GM12878 (cell line): Measurements from ENCODE around the gene ZNF700. TPM values are rescaled to one million over a fixed set of nuclear protein-coding genes. Genes with fewer than 3 reads are reported as not detected.

Experiments
- ATF7 ChIP-seq: fragments of 450-650 bp; IDR thresholded peaks from 2 replicates; pipeline ENCODE4 v1.6.1; 2016; ENCODE audit warnings: low read depth, mild to moderate bottlenecking
- BACH1 ChIP-seq: fragments of 450-650 bp; IDR thresholded peaks from 2 replicates; pipeline ENCODE4 v1.6.1; 2017; ENCODE audit warnings: mild to moderate bottlenecking, borderline replicate concordance
- BHLHE40 ChIP-seq, 2 experiments: fragments of 450-650 bp in 1 of 2; IDR thresholded peaks; 2 replicates each; pipeline ENCODE4 v1.6.1; 2011 to 2017; ENCODE audit warnings: low read depth in 2 of 2, borderline replicate concordance in 1 of 2, improper control_type of control experiment in 1 of 2, low read length in 1 of 2, mild to moderate bottlenecking in 1 of 2
- CEBPB ChIP-seq, 2 experiments: fragments of 150-350 bp in 1 of 2; IDR thresholded peaks; 2 replicates each; pipeline ENCODE4 v1.6.1; 2012 to 2014; ENCODE audit warnings: low read depth in 2 of 2, low read length in 2 of 2, borderline replicate concordance in 1 of 2, inconsistent platforms in 1 of 2
- EGR1 ChIP-seq, 2 experiments: IDR thresholded peaks; 1 replicate in 1 of 2; 2 replicates in 1 of 2; pipeline ENCODE4 v1.6.1; 2011 to 2012; ENCODE audit warnings: low read depth in 2 of 2, low read length in 2 of 2, borderline replicate concordance in 1 of 2, mild to moderate bottlenecking in 1 of 2, moderate library complexity in 1 of 2
- GATAD2B ChIP-seq: fragments of 450-650 bp; conservative IDR thresholded peaks from 2 replicates; pipeline ENCODE4 v1.6.1; 2017; ENCODE audit warnings: low read depth, mild to moderate bottlenecking, moderate library complexity
- IKZF1 ChIP-seq: fragments of 450-650 bp; conservative IDR thresholded peaks from 2 replicates; pipeline ENCODE4 v1.6.1; 2017; ENCODE audit warnings: antibody characterized with exemption, mild to moderate bottlenecking
- MEF2A ChIP-seq: IDR thresholded peaks from 2 replicates; pipeline ENCODE4 v1.6.1; 2011; ENCODE audit warnings: low read depth, mild to moderate bottlenecking, low read length, moderate library complexity; ENCODE audit not compliant: insufficient read depth
- MTA2 ChIP-seq: fragments of 450-650 bp; IDR thresholded peaks from 2 replicates; pipeline ENCODE4 v1.6.1; 2016; ENCODE audit warnings: low read depth, mild to moderate bottlenecking, moderate library complexity
- MYB ChIP-seq: fragments of 150-350 bp; IDR thresholded peaks from 2 replicates; pipeline ENCODE4 v1.6.1; 2014; ENCODE audit warnings: mild to moderate bottlenecking, low read depth, low read length, borderline replicate concordance
- NFYB ChIP-seq: IDR thresholded peaks from 2 replicates; pipeline ENCODE4 v1.6.1; 2011; ENCODE audit warnings: low read depth, mild to moderate bottlenecking, low read length, improper control_type of control experiment, moderate library complexity; ENCODE audit not compliant: insufficient read depth
- NRF1 ChIP-seq: conservative IDR thresholded peaks from 2 replicates; pipeline ENCODE4 v1.6.1; 2011; ENCODE audit warnings: mild to moderate bottlenecking, low read depth, low read length, improper control_type of control experiment
- POLR2A ChIP-seq: IDR thresholded peaks from 2 replicates; pipeline ENCODE4 v1.6.1; 2011; ENCODE audit warnings: low read depth, mild to moderate bottlenecking, low read length
- RELA ChIP-seq: fragments of 450-650 bp; IDR thresholded peaks from 2 replicates; pipeline ENCODE4 v1.8.0; 2014; ENCODE audit warnings: borderline replicate concordance; ENCODE audit not compliant: partially characterized antibody
- YY1 ChIP-seq: IDR thresholded peaks from 2 replicates; pipeline ENCODE4 v1.6.1; 2011; ENCODE audit warnings: low read depth, mild to moderate bottlenecking, low read length
- ZBED1 ChIP-seq: IDR thresholded peaks from 2 replicates; pipeline ENCODE4 v1.6.1; 2016; ENCODE audit warnings: borderline replicate concordance
- polyA plus RNA-seq, 11 experiments: library from polyadenylated mRNA; depleted of rRNA in 4 of 11; unstranded in 6 of 11; stranded (reverse) in 5 of 11; fragments of >200 nt; fragmentation: Nextera tagmentation in 4 of 11; fragmentation: Illumina TruSeq in 1 of 11; extraction: Ambion mirVana in 4 of 11; extraction: Trizol in 1 of 11; gene quantifications; 1 replicate in 1 of 11; 2 replicates in 10 of 11; pipeline versions ENCODE4 v1.2.1 to v1.2.3, GENCODE V29; 2011 to 2016; ENCODE audit warnings: inconsistent platforms in 2 of 11, missing spikeins in 2 of 11, low read depth in 1 of 11
- total RNA-seq, 4 experiments: library from RNA; depleted of rRNA in 3 of 4; stranded (reverse); fragments of >200 nt in 3 of 4; fragmentation: Illumina TruSeq in 1 of 4; extraction: Trizol in 1 of 4; gene quantifications; 2 replicates each; pipeline versions ENCODE4 v1.2.1 to v1.2.3, GENCODE V29; 2013 to 2021
- TF ChIP-seq, protein P1 (sequence below): fragments of 450-650 bp; IDR thresholded peaks from 2 replicates; pipeline ENCODE4 v1.6.1; 2018; ENCODE audit warnings: borderline replicate concordance, mild to moderate bottlenecking; ENCODE audit not compliant: partially characterized antibody
- TF ChIP-seq, protein P2 (sequence below): fragments of 450-650 bp; IDR thresholded peaks from 2 replicates; pipeline ENCODE4 v1.6.1; 2014; ENCODE audit warnings: mild to moderate bottlenecking
- TF ChIP-seq, protein P3 (sequence below): IDR thresholded peaks from 2 replicates; pipeline ENCODE4 v1.6.1; 2011; ENCODE audit warnings: low read depth, mild to moderate bottlenecking, low read length, moderate library complexity, borderline replicate concordance; ENCODE audit errors: extremely low read depth
- TF ChIP-seq, protein P4 (sequence below): IDR thresholded peaks from 2 replicates; pipeline ENCODE4 v1.6.1; 2012; ENCODE audit warnings: mild to moderate bottlenecking, low read depth, low read length

Gene ZNF700
- total and polyA plus RNA-seq, 10 of the 15 experiments (the other 5 are each of a cell fraction or from before 2014, with no cell fraction given): 6.7 to 16.0 (median 11.1) TPM

DNA sequence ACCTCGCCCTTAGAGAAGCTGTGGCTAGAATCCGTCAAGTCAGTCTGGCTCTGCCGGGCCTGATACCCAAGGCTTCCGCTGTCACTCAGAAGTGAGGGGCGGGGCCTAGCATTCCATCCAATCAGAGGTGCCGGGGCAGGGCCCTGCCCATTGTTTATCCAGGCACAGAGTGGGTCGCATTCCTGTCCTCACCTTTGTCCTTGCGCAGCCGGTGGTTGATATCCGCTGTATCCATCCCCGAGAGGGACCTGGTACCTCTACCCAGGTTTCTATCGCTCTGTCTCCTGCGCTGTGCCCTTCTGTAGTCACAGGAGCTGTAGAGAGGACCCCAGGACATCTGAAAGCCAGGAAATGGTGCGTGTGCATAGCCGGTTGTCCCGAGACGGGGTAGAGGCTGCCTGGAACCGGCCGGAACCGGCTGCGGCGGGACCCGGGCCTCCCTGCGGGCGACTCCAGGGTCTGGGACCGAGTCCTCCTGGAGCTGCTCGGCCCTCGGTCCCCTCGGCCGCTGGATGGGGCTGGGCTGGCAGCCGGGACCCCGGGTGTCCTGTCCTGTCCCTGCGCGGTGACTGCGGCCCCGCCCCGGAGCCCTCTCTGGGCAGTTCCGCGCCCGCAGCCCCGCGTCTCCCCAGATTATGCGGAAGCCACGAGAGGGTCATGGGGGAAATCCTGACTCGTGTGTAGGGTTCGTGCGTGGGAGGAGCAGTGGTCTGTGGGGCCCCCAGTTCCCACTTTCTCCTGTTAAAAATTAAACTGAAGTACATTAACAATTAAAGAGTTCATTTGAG is 40.1 kb downstream of the ZNF700 start, which contains the start of gene ZNF763 (continued):
- TF ChIP-seq BACH1 (no peak; the same call in 1 of the 2 replicates), MTA2 (peak; percentile 88), CEBPB (IDR thresholded peaks at IDR 0.05; ENCODE audit: borderline replicate concordance in 1 of 2, low read depth in 2 of 2, low read length in 2 of 2) (no peak), NFYB (peak; percentile 95), BHLHE40 (IDR thresholded peaks at IDR 0.05; ENCODE audit: borderline replicate concordance in 1 of 2, low read depth in 2 of 2, low read length in 1 of 2) (peak; percentile 90 to 92), YY1 (0 out of 2 replicates have a peak, but pooled peaks have one; percentile 5), GATAD2B (peak; percentile 93), POLR2A (peak; percentile 82), NRF1 (0 out of 2 replicates have a peak, but pooled peaks have one; percentile 15), MEF2A (no peak), RELA (peak; percentile 34), ATF7 (0 out of 2 replicates have a peak, but pooled peaks have one; percentile 36), IKZF1 (peak; percentile 78), EGR1 (IDR thresholded peaks at IDR 0.05; ENCODE audit: borderline replicate concordance in 1 of 2, low read depth in 2 of 2, low read length in 2 of 2) (peak in 1 of 2 experiments; percentile 82; a peak in 2 of 3 replicates), MYB (no peak), ZBED1 (no peak)
- TF ChIP-seq, protein P1, sequence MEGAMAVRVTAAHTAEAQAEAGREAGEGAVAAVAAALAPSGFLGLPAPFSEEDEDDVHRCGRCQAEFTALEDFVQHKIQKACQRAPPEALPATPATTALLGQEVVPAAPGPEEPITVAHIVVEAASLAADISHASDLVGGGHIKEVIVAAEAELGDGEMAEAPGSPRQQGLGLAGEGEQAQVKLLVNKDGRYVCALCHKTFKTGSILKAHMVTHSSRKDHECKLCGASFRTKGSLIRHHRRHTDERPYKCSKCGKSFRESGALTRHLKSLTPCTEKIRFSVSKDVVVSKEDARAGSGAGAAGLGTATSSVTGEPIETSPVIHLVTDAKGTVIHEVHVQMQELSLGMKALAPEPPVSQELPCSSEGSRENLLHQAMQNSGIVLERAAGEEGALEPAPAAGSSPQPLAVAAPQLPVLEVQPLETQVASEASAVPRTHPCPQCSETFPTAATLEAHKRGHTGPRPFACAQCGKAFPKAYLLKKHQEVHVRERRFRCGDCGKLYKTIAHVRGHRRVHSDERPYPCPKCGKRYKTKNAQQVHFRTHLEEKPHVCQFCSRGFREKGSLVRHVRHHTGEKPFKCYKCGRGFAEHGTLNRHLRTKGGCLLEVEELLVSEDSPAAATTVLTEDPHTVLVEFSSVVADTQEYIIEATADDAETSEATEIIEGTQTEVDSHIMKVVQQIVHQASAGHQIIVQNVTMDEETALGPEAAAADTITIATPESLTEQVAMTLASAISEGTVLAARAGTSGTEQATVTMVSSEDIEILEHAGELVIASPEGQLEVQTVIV: peak; percentile 28
- TF ChIP-seq, protein P2, sequence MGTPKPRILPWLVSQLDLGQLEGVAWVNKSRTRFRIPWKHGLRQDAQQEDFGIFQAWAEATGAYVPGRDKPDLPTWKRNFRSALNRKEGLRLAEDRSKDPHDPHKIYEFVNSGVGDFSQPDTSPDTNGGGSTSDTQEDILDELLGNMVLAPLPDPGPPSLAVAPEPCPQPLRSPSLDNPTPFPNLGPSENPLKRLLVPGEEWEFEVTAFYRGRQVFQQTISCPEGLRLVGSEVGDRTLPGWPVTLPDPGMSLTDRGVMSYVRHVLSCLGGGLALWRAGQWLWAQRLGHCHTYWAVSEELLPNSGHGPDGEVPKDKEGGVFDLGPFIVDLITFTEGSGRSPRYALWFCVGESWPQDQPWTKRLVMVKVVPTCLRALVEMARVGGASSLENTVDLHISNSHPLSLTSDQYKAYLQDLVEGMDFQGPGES: 0 out of 2 replicates have a peak, but pooled peaks have one; percentile 5
- TF ChIP-seq, protein P3, sequence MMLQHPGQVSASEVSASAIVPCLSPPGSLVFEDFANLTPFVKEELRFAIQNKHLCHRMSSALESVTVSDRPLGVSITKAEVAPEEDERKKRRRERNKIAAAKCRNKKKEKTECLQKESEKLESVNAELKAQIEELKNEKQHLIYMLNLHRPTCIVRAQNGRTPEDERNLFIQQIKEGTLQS: no peak
- TF ChIP-seq, protein P4, sequence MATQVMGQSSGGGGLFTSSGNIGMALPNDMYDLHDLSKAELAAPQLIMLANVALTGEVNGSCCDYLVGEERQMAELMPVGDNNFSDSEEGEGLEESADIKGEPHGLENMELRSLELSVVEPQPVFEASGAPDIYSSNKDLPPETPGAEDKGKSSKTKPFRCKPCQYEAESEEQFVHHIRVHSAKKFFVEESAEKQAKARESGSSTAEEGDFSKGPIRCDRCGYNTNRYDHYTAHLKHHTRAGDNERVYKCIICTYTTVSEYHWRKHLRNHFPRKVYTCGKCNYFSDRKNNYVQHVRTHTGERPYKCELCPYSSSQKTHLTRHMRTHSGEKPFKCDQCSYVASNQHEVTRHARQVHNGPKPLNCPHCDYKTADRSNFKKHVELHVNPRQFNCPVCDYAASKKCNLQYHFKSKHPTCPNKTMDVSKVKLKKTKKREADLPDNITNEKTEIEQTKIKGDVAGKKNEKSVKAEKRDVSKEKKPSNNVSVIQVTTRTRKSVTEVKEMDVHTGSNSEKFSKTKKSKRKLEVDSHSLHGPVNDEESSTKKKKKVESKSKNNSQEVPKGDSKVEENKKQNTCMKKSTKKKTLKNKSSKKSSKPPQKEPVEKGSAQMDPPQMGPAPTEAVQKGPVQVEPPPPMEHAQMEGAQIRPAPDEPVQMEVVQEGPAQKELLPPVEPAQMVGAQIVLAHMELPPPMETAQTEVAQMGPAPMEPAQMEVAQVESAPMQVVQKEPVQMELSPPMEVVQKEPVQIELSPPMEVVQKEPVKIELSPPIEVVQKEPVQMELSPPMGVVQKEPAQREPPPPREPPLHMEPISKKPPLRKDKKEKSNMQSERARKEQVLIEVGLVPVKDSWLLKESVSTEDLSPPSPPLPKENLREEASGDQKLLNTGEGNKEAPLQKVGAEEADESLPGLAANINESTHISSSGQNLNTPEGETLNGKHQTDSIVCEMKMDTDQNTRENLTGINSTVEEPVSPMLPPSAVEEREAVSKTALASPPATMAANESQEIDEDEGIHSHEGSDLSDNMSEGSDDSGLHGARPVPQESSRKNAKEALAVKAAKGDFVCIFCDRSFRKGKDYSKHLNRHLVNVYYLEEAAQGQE: no peak
